Naive thymus-derived CD4-positive, alpha-beta T cell (primary cell): ENCODE results near the gene HSPB7. TPM values are rescaled to one million over a fixed set of nuclear protein-coding genes. Genes with fewer than 3 reads are reported as not detected.
"Not testable (repeated sequence)": the region's sequence is repeated elsewhere in the genome, so short reads cannot be mapped to it uniquely, and the experiment has no call there.

Experiments used
- ATAC-seq: fragments of 150-1000 bp; cut with Tn5 transposase; 2 replicates; pipeline ENCODE4 v1.10.0; 2021; ENCODE audit warnings: mild to moderate bottlenecking, moderate library complexity
- CTCF ChIA-PET: fragments of 350-600 bp; sonication (Branson Sonifier 250); formaldehyde crosslinking; loops from one replicate; lab custom pipeline; 2021; ENCODE audit warnings: antibody characterized with exemption; lab: Charles Lee
- POLR2A ChIA-PET: fragments of 350-600 bp; sonication (Branson Sonifier 250); formaldehyde crosslinking; loops from one replicate; lab custom pipeline; 2021; ENCODE audit warnings: antibody characterized with exemption, inconsistent platforms; lab: Charles Lee
- DNase-seq, 9 donors: peaks; one replicate each; pipeline versions ENCODE4 v3.0.0 to v3.0.0-alpha.2; 2020 to 2022; ENCODE audit warnings: mixed read lengths in 1 of 9
- H3K27ac ChIP-seq: one replicate; pipeline ENCODE4 v1.7.0; 2013; ENCODE audit warnings: mild to moderate bottlenecking, low read depth, low read length, moderate library complexity
- H3K27me3 ChIP-seq, 2 donors: one replicate each; pipeline ENCODE4 v1.7.0; 2013; ENCODE audit warnings: low read length in 2 of 2, mild to moderate bottlenecking in 2 of 2, moderate library complexity in 2 of 2; ENCODE audit not compliant: control insufficient read depth in 2 of 2, insufficient read depth in 2 of 2
- H3K36me3 ChIP-seq, 3 experiments: 1 replicate in 2 of 3; 2 replicates in 1 of 3; pipeline ENCODE4 v1.7.0; 2013; ENCODE audit warnings: low read length in 3 of 3, mild to moderate bottlenecking in 3 of 3, moderate library complexity in 1 of 3; ENCODE audit not compliant: insufficient read depth in 3 of 3, control insufficient read depth in 2 of 3
- H3K4me1 ChIP-seq, 2 donors: one replicate each; pipeline ENCODE4 v1.7.0; 2013; ENCODE audit warnings: low read length in 2 of 2, mild to moderate bottlenecking in 2 of 2, moderate library complexity in 1 of 2; ENCODE audit not compliant: control insufficient read depth in 2 of 2, insufficient read depth in 2 of 2
- H3K4me3 ChIP-seq: 2 replicates; pipeline ENCODE4 v1.7.0; 2013; ENCODE audit warnings: mild to moderate bottlenecking, low read length
- H3K9me3 ChIP-seq, 3 experiments: 1 replicate in 2 of 3; 2 replicates in 1 of 3; pipeline ENCODE4 v1.7.0; 2013; ENCODE audit warnings: low read length in 3 of 3; ENCODE audit not compliant: control insufficient read depth in 2 of 3
- H3K27ac Mint-ChIP-seq, 9 donors: one replicate each; pipeline ENCODE4 v1.8.0; 2020 to 2022; ENCODE audit warnings: mixed read lengths in 9 of 9, mild to moderate bottlenecking in 8 of 9, moderate library complexity in 5 of 9, inconsistent platforms in 2 of 9
- H3K27me3 Mint-ChIP-seq, 5 donors: one replicate each; pipeline ENCODE4 v1.8.0; 2021 to 2022; ENCODE audit warnings: mixed read lengths in 5 of 5, mild to moderate bottlenecking in 1 of 5
- H3K36me3 Mint-ChIP-seq, 5 donors: one replicate each; pipeline ENCODE4 v1.8.0; 2020 to 2022; ENCODE audit warnings: mixed read lengths in 5 of 5, mild to moderate bottlenecking in 3 of 5, inconsistent platforms in 1 of 5
- H3K4me1 Mint-ChIP-seq, 7 donors: one replicate each; pipeline ENCODE4 v1.8.0; 2020 to 2022; ENCODE audit warnings: mixed read lengths in 7 of 7, mild to moderate bottlenecking in 3 of 7, inconsistent platforms in 1 of 7
- H3K4me3 Mint-ChIP-seq, 10 donors: one replicate each; pipeline ENCODE4 v1.8.0; 2020 to 2022; ENCODE audit warnings: mild to moderate bottlenecking in 10 of 10, mixed read lengths in 10 of 10, moderate library complexity in 6 of 10, inconsistent platforms in 2 of 10
- H3K9me3 Mint-ChIP-seq, 11 donors: one replicate each; pipeline ENCODE4 v1.8.0; 2020 to 2022; ENCODE audit warnings: mixed read lengths in 11 of 11, mild to moderate bottlenecking in 4 of 11, inconsistent platforms in 1 of 11, moderate library complexity in 1 of 11
- intact Hi-C, 2 donors: fragments of 100-400 bp; cut with micrococcal nuclease; formaldehyde crosslinking; loops; one replicate each; pipeline ENCODE4 v1.15.1; 2023
- polyA plus RNA-seq, 2 donors: library from polyadenylated mRNA; unstranded; fragments of 300-500 nt; fragmentation: Illumina TruSeq; gene quantifications; one replicate each; pipeline ENCODE4 v1.2.3, GENCODE V29; 2021
- total RNA-seq, 6 experiments: library from RNA in 5 of 6; stranded (reverse) in 5 of 6; gene quantifications; 1 replicate in 5 of 6; 2 replicates in 1 of 6; pipeline ENCODE4 v1.2.3 and lab custom pipeline; 2021 to 2026

Gene HSPB7
- total and polyA plus RNA-seq, 7 experiments from 2014 or later, result not detected

DNA sequence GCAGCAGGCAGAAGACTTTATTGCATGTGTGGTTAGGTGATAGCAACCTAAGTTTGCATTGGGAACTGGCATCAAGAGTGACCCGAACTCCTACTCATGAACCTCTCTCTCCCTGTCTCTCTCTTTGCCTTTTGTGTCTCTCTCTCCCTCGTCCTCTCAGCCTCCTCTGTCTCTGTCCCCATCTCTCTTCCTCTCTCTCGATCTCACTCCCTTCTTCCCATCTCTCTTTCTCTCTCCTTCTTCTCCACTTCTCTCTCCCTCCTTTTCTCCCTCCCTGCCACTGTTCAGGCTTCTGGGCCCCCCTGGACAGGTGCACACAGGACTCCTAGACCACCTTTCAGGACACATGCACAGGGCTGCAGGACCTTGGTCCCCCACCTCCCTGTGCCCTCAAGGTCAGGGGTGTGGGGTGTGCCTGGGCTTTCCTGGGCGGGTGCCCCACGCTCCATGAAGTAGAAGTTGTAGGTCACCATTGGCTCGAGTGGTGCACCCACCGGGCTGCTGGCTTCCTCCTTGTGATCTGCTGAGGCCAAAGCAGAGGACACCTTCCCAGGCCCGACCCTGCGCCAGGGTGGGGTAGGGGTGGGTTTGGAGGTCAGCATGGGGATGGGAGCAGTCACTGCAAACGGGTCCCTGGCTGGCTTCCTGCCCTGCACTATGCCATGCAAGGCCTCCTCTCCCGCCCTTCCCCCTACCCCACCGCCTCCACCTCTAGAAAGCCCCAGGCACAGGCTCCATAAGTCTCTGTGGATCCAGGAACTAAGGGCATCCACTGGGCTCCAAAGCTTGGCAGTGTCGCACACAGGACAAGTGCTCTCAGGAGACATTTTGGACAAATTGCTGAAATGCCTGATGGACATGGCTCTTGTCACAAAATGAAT is 28.7 kb downstream of the HSPB7 start:
- ChIA-PET CTCF (no interaction called here), POLR2A (no interaction called here)
- H3K4me3 ChIP-seq, result no peak overlapping the region
- Mint-ChIP-seq H3K27ac (peak overlapping the region in 1 of 9 donors; percentile 17), H3K4me1 (no peaks in the 10 kb centered on the region), H3K27me3 (peaks cover 0 to 3% (median 0%) of the 10 kb centered on the region in 5 donors), H3K4me3 (no peak overlapping the region), H3K36me3 (no peaks in the 10 kb centered on the region), H3K9me3 (no peaks in the 10 kb centered on the region)
- intact Hi-C loops, result no loop called here
- H3K27ac ChIP-seq, result no peak overlapping the region
- DNase-seq (no peak), ATAC-seq (no peak)
- H3K36me3 ChIP-seq, result no peaks in the 10 kb centered on the region
- H3K27me3 ChIP-seq, result no peaks in the 10 kb centered on the region
- no peaks in the 10 kb centered on the region for H3K4me1 ChIP-seq
- no peaks in the 10 kb centered on the region for H3K9me3 ChIP-seq

DNA sequence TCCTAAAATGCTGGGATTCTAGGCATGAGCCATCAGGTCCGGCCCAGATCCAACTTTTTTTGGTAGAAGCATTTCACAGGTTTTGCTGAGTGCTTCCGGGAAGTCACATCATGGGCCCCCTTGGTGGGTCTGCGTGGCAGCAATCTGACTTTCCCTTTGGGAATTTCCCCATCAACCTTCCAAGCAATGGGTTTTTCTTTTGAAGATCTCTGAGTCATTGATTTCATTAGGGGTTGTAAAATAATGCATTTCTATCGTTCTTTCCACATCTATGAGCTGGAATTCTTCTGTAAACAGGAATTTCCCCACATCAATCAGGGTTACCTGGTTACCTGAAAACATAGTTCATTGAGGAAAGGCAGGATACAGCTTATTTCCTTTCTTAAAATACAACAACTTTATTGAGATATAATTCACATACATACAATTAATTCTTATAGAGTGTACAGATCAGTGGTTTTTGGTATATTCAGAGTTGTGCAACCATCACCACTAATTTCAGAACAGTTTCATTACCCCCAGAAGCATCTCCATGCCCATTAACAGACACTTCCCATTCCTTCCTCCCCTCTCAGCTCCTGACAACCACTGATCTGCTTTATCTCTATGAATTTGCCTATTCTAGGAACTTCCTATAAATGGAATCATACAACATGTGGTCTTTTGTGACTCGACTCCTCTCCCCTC is 32.1 kb downstream of the HSPB7 start:
- no peaks in the 10 kb centered on the region for H3K27me3 ChIP-seq
- Mint-ChIP-seq H3K27ac (no peak overlapping the region), H3K9me3 (no peaks in the 10 kb centered on the region), H3K4me3 (no peak overlapping the region), H3K36me3 (no peaks in the 10 kb centered on the region), H3K4me1 (no peaks in the 10 kb centered on the region), H3K27me3 (peaks cover 0 to 3% (median 0%) of the 10 kb centered on the region in 5 donors)
- H3K4me1 ChIP-seq, result no peaks in the 10 kb centered on the region
- DNase-seq (no peak), ATAC-seq (no peak)
- ChIA-PET CTCF (no interaction called here), POLR2A (interaction anchor here (0.7 kb wide), 1 partner anchor 407 kb away, joined by 3 read pairs; no protein-coding TSS in a partner anchor)
- no peak overlapping the region for H3K27ac ChIP-seq
- no peak overlapping the region for H3K4me3 ChIP-seq
- H3K36me3 ChIP-seq, result no peaks in the 10 kb centered on the region
- intact Hi-C loops, result no loop called here
- H3K9me3 ChIP-seq, result peaks cover 0 to 3% (median 0%) of the 10 kb centered on the region in 3 experiments

DNA sequence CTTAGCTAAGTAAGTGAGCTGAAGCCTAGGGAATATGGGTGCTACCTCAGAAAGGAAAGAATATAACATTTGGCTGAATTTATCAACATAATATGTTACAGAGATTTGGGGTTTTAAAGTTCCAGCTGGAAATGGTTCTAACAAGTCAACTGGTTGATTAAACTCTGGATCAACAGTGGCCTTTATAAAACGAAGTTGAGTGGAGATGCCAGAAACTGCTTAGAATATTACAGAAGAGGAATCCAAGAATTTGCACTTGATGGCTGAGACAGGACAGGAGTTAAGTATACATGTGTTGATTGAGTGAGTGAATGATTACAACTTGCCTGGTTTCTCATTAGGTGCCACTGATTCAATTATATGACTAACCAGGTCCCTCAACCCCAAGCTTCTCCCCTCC is 34.6 kb downstream of the HSPB7 start:
- DNase-seq, result no peak
- Mint-ChIP-seq H3K4me3 (no peak overlapping the region), H3K27ac (no peak overlapping the region), H3K36me3 (no peaks in the 10 kb centered on the region), H3K4me1 (no peaks in the 10 kb centered on the region), H3K27me3 (peaks cover 0 to 3% (median 0%) of the 10 kb centered on the region in 5 donors), H3K9me3 (no peaks in the 10 kb centered on the region)
- intact Hi-C loops, result no loop called here
- Histone ChIP-seq H3K4me3 (no peak overlapping the region), H3K4me1 (no peaks in the 10 kb centered on the region), H3K27ac (no peak overlapping the region), H3K36me3 (no peaks in the 10 kb centered on the region), H3K9me3 (peaks cover 0 to 3% (median 0%) of the 10 kb centered on the region in 3 experiments), H3K27me3 (no peaks in the 10 kb centered on the region)
- ATAC-seq, result no peak
- POLR2A ChIA-PET, result no interaction called here
- CTCF ChIA-PET, result no interaction called here

DNA sequence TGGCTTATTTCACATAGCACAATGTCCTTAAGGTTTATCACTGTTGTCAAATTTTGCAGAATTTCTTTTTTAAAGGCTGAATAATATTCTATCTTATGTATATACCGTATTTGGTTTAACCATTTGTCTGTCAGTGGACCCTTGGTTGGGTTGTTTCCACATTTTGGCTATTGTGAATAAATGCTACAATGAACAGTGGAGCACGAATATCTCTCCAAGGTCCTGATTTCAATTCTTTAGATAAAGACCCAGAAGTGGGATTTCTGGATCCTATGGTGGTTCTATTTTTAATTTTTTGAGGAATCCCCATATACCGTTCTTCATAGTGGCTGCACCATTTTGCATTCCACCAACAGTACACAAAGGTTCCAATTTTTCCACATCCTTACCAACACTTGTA is 36.2 kb downstream of the HSPB7 start:
- Histone ChIP-seq H3K4me1 (peaks cover 0 to under 1% of the 10 kb centered on the region in 2 donors), H3K4me3 (no peak overlapping the region), H3K27ac (no peak overlapping the region), H3K9me3 (peaks cover 0 to 3% (median 0%) of the 10 kb centered on the region in 3 experiments), H3K27me3 (no peaks in the 10 kb centered on the region), H3K36me3 (no peaks in the 10 kb centered on the region)
- Mint-ChIP-seq H3K27ac (no peak overlapping the region), H3K4me3 (no peak overlapping the region), H3K9me3 (peaks cover 0 to under 1% (median 0%) of the 10 kb centered on the region in 11 donors), H3K27me3 (peaks cover 0 to 3% (median 0%) of the 10 kb centered on the region in 5 donors), H3K36me3 (no peaks in the 10 kb centered on the region), H3K4me1 (peaks cover under 1 to 2% (median 2%) of the 10 kb centered on the region in 7 donors)
- ATAC-seq, result no peak
- POLR2A ChIA-PET, result no interaction called here
- no peak for DNase-seq
- CTCF ChIA-PET, result no interaction called here
- intact Hi-C loops, result no loop called here

DNA sequence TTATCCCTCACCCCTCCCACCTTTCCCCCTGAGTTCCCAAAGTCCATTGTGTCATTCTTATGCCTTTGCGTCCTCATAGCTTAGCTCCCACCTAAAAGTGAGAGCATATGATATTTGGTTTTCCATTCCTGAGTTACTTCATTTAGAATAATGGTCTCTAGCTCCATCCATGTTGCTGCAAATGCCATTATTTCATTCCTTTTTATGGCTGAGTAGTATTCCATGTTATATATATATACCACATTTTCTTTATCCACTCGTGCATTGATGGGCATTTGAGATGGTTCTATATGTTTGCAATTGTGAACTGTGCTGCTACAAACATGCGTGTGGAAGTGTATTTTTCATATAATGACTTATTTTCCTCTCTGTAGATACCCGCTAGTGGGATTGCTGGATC is 39.9 kb downstream of the HSPB7 start:
- intact Hi-C loops, result loop anchor here (5.0 to 10.0 kb wide), 5 partner anchors 229 to 937 kb away; partner anchors contain the start of genes FBXO42 (in 2 of the 2), DNAJC16 (in 1 of the 2) and NECAP2 (in 1 of the 2)

More for the DNA sequence above, 39.9 kb downstream of the HSPB7 start:
- H3K36me3 ChIP-seq, H3K27me3 ChIP-seq, DNase-seq, POLR2A ChIA-PET, H3K9me3 ChIP-seq, H3K27me3 Mint-ChIP-seq, H3K27ac ChIP-seq, H3K36me3 Mint-ChIP-seq, H3K4me3 ChIP-seq, ATAC-seq, CTCF ChIA-PET, H3K9me3 Mint-ChIP-seq: not testable (repeated sequence)
- H3K4me1 ChIP-seq, result peaks cover 12 to 17% of the 10 kb centered on the region in 2 donors
- Mint-ChIP-seq H3K27ac (peak overlapping the region in 1 of 9 donors; percentile 33), H3K4me1 (peaks cover 20 to 33% (median 26%) of the 10 kb centered on the region in 7 donors), H3K4me3 (peak overlapping the region in 1 of 10 donors; percentile 43)
